OCI-LY3 (cell line): Measurements from ENCODE around the gene SOX11.
"Not testable (repeated sequence)": the region's sequence is repeated elsewhere in the genome, so short reads cannot be mapped to it uniquely, and the experiment has no call there.

Experiments used
- H2AFZ ChIP-seq: fragments of 200-600, 300-600 bp; shearing (Covaris generic); 2 replicates; pipeline ENCODE4 v1.6.0; 2014; ENCODE audit warnings: antibody characterized with exemption, low read depth, low read length
- H3K27ac ChIP-seq: fragments of 200-600, 300-600 bp; sonication (generic); 2 replicates; pipeline ENCODE4 v1.5.1; 2014; ENCODE audit warnings: mild to moderate bottlenecking, low read length, moderate library complexity, mixed read lengths
- H3K27me3 ChIP-seq: fragments of 200-600, 300-600 bp; sonication (generic); 2 replicates; pipeline ENCODE4 v1.6.1; 2014; ENCODE audit warnings: low read depth, low read length, mixed read lengths
- H3K36me3 ChIP-seq: fragments of 200-600, 300-600 bp; sonication (generic); replicated peaks from 2 replicates; pipeline ENCODE3; 2014; ENCODE audit warnings: low read depth, low read length, mixed read lengths
- H3K4me1 ChIP-seq: fragments of 300-600, 200-600 bp; sonication (generic); 2 replicates; pipeline ENCODE4 v1.6.1; 2014; ENCODE audit warnings: low read length, mixed read lengths
- H3K4me2 ChIP-seq: fragments of 200-600, 300-600 bp; sonication (generic); 2 replicates; pipeline ENCODE4 v1.6.1; 2014; ENCODE audit warnings: low read length, mixed read lengths
- H3K4me3 ChIP-seq: fragments of 300-600, 200-600 bp; sonication (generic); 2 replicates; pipeline ENCODE4 v1.5.1; 2014; ENCODE audit warnings: antibody characterized with exemption, mild to moderate bottlenecking, low read length, moderate library complexity
- H3K79me2 ChIP-seq: fragments of 300-600, 200-600 bp; shearing (Covaris generic); 2 replicates; pipeline ENCODE4 v1.6.1; 2014; ENCODE audit warnings: mild to moderate bottlenecking, low read length, mixed read lengths
- H3K9ac ChIP-seq: fragments of 300-600, 200-600 bp; shearing (Covaris generic); 2 replicates; pipeline ENCODE4 v1.6.0; 2014; ENCODE audit warnings: mild to moderate bottlenecking, low read length, moderate library complexity
- H3K9me3 ChIP-seq: fragments of 200-600, 300-600 bp; shearing (Covaris generic); 2 replicates; pipeline ENCODE4 v1.6.1; 2014; ENCODE audit warnings: low read length, mixed read lengths; ENCODE audit not compliant: insufficient read depth
- H4K20me1 ChIP-seq: fragments of 200-600, 300-600 bp; sonication (generic); 2 replicates; pipeline ENCODE4 v1.6.1; 2016; ENCODE audit warnings: low read length, mixed read lengths; ENCODE audit not compliant: insufficient read depth
- EZH2phosphoT487 ChIP-seq: fragments of 200-600 bp; shearing (Covaris generic); IDR thresholded peaks from 2 replicates; pipeline ENCODE4 v1.6.1; 2018; ENCODE audit warnings: antibody characterized with exemption, mixed run types, low read depth
- TF ChIP-seq, protein P1 (sequence below): fragments of 200-600, 300-600 bp; sonication (generic); IDR thresholded peaks from 2 replicates; pipeline ENCODE4 v1.5.1; 2014; ENCODE audit warnings: antibody characterized with exemption, low read length, low read depth

Gene SOX11

GRCh38 chr2:5691985-5692529, at the start of gene SOX11:
SOX11 (plus strand) TSS chr2:5692384; CDS start chr2:5692722, 338 bp downstream.
- Histone ChIP-seq H2AFZ (no peak within 1 kb of the TSS), H3K4me1 (no peaks in the 10 kb centered on the region), H3K9me3 (no peaks in the 10 kb centered on the region), H3K4me2 (no peak within 1 kb of the TSS), H3K36me3 (no peaks in the 10 kb centered on the region), H3K9ac (no peak within 1 kb of the TSS), H3K4me3 (no peak within 1 kb of the TSS), H3K27me3 (no peaks in the 10 kb centered on the region), H3K79me2 (no peaks in the 10 kb centered on the region), H3K27ac (no peak within 1 kb of the TSS), H4K20me1 (no peaks in the 10 kb centered on the region)
- TF ChIP-seq EZH2phosphoT487 = no peak
- TF ChIP-seq, protein P1, sequence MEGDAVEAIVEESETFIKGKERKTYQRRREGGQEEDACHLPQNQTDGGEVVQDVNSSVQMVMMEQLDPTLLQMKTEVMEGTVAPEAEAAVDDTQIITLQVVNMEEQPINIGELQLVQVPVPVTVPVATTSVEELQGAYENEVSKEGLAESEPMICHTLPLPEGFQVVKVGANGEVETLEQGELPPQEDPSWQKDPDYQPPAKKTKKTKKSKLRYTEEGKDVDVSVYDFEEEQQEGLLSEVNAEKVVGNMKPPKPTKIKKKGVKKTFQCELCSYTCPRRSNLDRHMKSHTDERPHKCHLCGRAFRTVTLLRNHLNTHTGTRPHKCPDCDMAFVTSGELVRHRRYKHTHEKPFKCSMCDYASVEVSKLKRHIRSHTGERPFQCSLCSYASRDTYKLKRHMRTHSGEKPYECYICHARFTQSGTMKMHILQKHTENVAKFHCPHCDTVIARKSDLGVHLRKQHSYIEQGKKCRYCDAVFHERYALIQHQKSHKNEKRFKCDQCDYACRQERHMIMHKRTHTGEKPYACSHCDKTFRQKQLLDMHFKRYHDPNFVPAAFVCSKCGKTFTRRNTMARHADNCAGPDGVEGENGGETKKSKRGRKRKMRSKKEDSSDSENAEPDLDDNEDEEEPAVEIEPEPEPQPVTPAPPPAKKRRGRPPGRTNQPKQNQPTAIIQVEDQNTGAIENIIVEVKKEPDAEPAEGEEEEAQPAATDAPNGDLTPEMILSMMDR = no peak

GRCh38 chr2:5652734-5653133, 39.5 kb upstream of the SOX11 start:
- not testable (repeated sequence) for H3K79me2 ChIP-seq, H2AFZ ChIP-seq, H3K9ac ChIP-seq, H3K4me2 ChIP-seq, H3K27me3 ChIP-seq, H3K27ac ChIP-seq, H3K4me1 ChIP-seq, H3K4me3 ChIP-seq, H3K9me3 ChIP-seq, H4K20me1 ChIP-seq, H3K36me3 ChIP-seq

GRCh38 chr2:5653756-5654155, 38.4 kb upstream of the SOX11 start:
- H3K4me3 ChIP-seq, H3K79me2 ChIP-seq, H3K9me3 ChIP-seq, H3K36me3 ChIP-seq, H3K27me3 ChIP-seq, H3K27ac ChIP-seq, H3K9ac ChIP-seq, H4K20me1 ChIP-seq, H3K4me1 ChIP-seq, H2AFZ ChIP-seq, H3K4me2 ChIP-seq: not testable (repeated sequence)

- H3K79me2 ChIP-seq = no peaks in the 10 kb centered on the region
- TF ChIP-seq EZH2phosphoT487 = no peak
- TF ChIP-seq, protein P1 = no peak
- H3K36me3 ChIP-seq = no peaks in the 10 kb centered on the region
- H4K20me1 ChIP-seq = no peaks in the 10 kb centered on the region
- no peaks in the 10 kb centered on the region for H3K27me3 ChIP-seq
- no peak overlapping the region for H3K4me3 ChIP-seq
- no peak overlapping the region for H3K9ac ChIP-seq
- H2AFZ ChIP-seq = no peak overlapping the region
- H3K9me3 ChIP-seq = no peaks in the 10 kb centered on the region
- no peak overlapping the region for H3K27ac ChIP-seq
- no peak overlapping the region for H3K4me2 ChIP-seq
- H3K4me1 ChIP-seq = peaks cover 2% of the 10 kb centered on the region; the same call in 1 of the 2 replicates
Measured at GRCh38 chr2:5657231-5657630, 35.0 kb upstream of the SOX11 start.

DNA sequence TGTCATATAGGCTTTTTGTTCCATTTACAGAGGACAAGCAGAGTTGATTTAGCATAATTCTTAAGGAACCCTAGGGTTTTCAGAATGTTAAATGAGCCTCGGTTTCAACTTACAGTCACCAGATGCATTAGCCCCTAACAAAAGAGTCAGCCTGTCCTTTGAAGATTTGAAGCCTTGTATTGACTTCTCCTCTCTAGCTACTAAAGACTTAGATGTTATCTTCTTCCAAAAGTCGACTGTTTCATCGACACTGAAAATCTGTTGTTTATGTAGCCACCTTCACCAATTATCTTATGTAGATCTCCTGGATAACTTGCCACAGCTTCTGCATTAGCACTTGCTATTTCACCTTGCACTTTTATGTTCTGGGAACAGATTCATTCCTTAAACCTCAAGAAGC, 31.6 kb upstream of the SOX11 start:
- Histone ChIP-seq H3K9me3 (no peaks in the 10 kb centered on the region), H3K9ac (no peak overlapping the region), H3K36me3 (no peaks in the 10 kb centered on the region), H3K4me1 (peaks cover 2% of the 10 kb centered on the region; the same call in 1 of the 2 replicates), H3K4me3 (no peak overlapping the region), H3K79me2 (no peaks in the 10 kb centered on the region), H3K27ac (no peak overlapping the region), H4K20me1 (no peaks in the 10 kb centered on the region), H2AFZ (no peak overlapping the region), H3K4me2 (no peak overlapping the region), H3K27me3 (no peaks in the 10 kb centered on the region)
- TF ChIP-seq, protein P1 = no peak
